Measurements from ENCODE around the gene IFI44.

IFI44 gene

DNA sequence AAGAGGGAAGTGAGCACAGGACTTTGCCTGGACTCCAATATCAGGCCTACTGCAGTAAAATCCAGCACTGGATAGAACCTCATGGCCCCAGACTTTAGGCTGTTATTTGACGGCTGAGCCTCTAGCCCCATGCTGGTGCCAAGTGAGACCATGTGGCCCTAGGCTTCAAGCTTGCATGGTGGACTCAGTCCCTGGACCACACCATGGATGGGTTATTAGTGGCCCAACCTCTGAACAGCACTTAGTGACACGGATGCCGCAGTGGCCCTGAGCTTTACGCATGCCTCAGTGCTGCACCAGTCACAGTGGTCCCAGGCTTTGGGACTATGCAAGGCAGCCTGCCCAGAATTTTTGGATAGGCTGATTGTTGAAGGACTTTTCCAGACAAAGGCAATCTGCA lies 16.4 kb upstream of the IFI44 start:
- no peak for ATAC-seq
- TF ChIP-seq BACH2 (CRISPR knock-in tag; IDR thresholded peaks at IDR 0.05; ENCODE audit: borderline replicate concordance) (no peak), OSR1 (CRISPR knock-in tag; IDR thresholded peaks at IDR 0.05) (no peak), ZNF8 (CRISPR knock-in tag; IDR thresholded peaks at IDR 0.05) (no peak), TCF4 (CRISPR knock-in tag; IDR thresholded peaks at IDR 0.05; ENCODE audit: borderline replicate concordance) (no peak), SNAI2 (CRISPR knock-in tag; IDR thresholded peaks at IDR 0.05) (no peak), ZC3H10 (CRISPR knock-in tag; IDR thresholded peaks at IDR 0.05) (no peak), CSDC2 (CRISPR knock-in tag; IDR thresholded peaks at IDR 0.05) (no peak), ZFP3 (CRISPR knock-in tag; IDR thresholded peaks at IDR 0.05) (no peak), ESRRG (CRISPR knock-in tag; IDR thresholded peaks at IDR 0.05) (no peak), TOX (CRISPR knock-in tag; IDR thresholded peaks at IDR 0.05; ENCODE audit: borderline replicate concordance) (no peak), GLIS3 (CRISPR knock-in tag; IDR thresholded peaks at IDR 0.05) (no peak)
- TF ChIP-seq, protein P1, sequence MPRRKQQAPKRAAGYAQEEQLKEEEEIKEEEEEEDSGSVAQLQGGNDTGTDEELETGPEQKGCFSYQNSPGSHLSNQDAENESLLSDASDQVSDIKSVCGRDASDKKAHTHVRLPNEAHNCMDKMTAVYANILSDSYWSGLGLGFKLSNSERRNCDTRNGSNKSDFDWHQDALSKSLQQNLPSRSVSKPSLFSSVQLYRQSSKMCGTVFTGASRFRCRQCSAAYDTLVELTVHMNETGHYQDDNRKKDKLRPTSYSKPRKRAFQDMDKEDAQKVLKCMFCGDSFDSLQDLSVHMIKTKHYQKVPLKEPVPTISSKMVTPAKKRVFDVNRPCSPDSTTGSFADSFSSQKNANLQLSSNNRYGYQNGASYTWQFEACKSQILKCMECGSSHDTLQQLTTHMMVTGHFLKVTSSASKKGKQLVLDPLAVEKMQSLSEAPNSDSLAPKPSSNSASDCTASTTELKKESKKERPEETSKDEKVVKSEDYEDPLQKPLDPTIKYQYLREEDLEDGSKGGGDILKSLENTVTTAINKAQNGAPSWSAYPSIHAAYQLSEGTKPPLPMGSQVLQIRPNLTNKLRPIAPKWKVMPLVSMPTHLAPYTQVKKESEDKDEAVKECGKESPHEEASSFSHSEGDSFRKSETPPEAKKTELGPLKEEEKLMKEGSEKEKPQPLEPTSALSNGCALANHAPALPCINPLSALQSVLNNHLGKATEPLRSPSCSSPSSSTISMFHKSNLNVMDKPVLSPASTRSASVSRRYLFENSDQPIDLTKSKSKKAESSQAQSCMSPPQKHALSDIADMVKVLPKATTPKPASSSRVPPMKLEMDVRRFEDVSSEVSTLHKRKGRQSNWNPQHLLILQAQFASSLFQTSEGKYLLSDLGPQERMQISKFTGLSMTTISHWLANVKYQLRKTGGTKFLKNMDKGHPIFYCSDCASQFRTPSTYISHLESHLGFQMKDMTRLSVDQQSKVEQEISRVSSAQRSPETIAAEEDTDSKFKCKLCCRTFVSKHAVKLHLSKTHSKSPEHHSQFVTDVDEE (CRISPR knock-in tag; IDR thresholded peaks at IDR 0.05), result no peak
- TF ChIP-seq, protein P2, sequence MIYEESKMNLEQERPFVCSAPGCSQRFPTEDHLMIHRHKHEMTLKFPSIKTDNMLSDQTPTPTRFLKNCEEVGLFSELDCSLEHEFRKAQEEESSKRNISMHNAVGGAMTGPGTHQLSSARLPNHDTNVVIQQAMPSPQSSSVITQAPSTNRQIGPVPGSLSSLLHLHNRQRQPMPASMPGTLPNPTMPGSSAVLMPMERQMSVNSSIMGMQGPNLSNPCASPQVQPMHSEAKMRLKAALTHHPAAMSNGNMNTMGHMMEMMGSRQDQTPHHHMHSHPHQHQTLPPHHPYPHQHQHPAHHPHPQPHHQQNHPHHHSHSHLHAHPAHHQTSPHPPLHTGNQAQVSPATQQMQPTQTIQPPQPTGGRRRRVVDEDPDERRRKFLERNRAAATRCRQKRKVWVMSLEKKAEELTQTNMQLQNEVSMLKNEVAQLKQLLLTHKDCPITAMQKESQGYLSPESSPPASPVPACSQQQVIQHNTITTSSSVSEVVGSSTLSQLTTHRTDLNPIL (CRISPR knock-in tag; IDR thresholded peaks at IDR 0.05; ENCODE audit: low read depth), result no peak
- TF ChIP-seq, protein P3, sequence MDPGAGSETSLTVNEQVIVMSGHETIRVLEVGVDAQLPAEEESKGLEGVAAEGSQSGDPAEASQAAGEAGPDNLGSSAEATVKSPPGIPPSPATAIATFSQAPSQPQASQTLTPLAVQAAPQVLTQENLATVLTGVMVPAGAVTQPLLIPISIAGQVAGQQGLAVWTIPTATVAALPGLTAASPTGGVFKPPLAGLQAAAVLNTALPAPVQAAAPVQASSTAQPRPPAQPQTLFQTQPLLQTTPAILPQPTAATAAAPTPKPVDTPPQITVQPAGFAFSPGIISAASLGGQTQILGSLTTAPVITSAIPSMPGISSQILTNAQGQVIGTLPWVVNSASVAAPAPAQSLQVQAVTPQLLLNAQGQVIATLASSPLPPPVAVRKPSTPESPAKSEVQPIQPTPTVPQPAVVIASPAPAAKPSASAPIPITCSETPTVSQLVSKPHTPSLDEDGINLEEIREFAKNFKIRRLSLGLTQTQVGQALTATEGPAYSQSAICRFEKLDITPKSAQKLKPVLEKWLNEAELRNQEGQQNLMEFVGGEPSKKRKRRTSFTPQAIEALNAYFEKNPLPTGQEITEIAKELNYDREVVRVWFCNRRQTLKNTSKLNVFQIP (CRISPR knock-in tag; IDR thresholded peaks at IDR 0.05; ENCODE audit: borderline replicate concordance, low read depth), result no peak
- TF ChIP-seq, protein P4, sequence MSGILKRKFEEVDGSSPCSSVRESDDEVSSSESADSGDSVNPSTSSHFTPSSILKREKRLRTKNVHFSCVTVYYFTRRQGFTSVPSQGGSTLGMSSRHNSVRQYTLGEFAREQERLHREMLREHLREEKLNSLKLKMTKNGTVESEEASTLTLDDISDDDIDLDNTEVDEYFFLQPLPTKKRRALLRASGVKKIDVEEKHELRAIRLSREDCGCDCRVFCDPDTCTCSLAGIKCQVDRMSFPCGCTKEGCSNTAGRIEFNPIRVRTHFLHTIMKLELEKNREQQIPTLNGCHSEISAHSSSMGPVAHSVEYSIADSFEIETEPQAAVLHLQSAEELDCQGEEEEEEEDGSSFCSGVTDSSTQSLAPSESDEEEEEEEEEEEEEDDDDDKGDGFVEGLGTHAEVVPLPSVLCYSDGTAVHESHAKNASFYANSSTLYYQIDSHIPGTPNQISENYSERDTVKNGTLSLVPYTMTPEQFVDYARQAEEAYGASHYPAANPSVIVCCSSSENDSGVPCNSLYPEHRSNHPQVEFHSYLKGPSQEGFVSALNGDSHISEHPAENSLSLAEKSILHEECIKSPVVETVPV (CRISPR knock-in tag; IDR thresholded peaks at IDR 0.05), result no peak

DNA sequence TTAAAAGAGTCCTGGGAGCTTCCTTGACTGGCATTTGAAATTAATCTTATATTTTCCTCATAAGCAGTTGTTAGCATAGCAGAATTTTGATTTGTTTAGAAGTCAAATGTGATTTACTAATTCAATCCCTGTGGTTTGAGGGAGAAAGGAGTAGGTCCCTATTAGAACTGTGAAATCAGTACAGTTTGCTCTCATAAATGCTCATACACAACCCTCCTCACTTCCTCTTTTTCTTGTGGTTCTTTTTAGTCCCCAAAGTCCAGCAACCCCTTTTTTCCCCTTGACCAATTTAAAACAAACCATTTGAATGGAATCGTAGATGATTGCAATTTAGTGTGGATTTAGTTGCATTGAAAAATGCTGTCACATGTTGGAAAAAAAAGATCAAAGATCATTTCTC lies 9.2 kb upstream of the IFI44 start:
- TF ChIP-seq, protein P2 (CRISPR knock-in tag; IDR thresholded peaks at IDR 0.05; ENCODE audit: low read depth), result no peak
- TF ChIP-seq, protein P4 (CRISPR knock-in tag; IDR thresholded peaks at IDR 0.05), result no peak
- TF ChIP-seq ARNTL (CRISPR knock-in tag; IDR thresholded peaks at IDR 0.05; ENCODE audit: borderline replicate concordance, low read depth), result no peak
- TF ChIP-seq TCF4 (CRISPR knock-in tag; IDR thresholded peaks at IDR 0.05; ENCODE audit: borderline replicate concordance), result no peak
- TF ChIP-seq ESRRG (CRISPR knock-in tag; IDR thresholded peaks at IDR 0.05), result no peak
- no peak for TF ChIP-seq ZNF70 (CRISPR knock-in tag; IDR thresholded peaks at IDR 0.05)
- TF ChIP-seq PPARA (CRISPR knock-in tag; IDR thresholded peaks at IDR 0.05; ENCODE audit: borderline replicate concordance), result no peak
- TF ChIP-seq, protein P5, sequence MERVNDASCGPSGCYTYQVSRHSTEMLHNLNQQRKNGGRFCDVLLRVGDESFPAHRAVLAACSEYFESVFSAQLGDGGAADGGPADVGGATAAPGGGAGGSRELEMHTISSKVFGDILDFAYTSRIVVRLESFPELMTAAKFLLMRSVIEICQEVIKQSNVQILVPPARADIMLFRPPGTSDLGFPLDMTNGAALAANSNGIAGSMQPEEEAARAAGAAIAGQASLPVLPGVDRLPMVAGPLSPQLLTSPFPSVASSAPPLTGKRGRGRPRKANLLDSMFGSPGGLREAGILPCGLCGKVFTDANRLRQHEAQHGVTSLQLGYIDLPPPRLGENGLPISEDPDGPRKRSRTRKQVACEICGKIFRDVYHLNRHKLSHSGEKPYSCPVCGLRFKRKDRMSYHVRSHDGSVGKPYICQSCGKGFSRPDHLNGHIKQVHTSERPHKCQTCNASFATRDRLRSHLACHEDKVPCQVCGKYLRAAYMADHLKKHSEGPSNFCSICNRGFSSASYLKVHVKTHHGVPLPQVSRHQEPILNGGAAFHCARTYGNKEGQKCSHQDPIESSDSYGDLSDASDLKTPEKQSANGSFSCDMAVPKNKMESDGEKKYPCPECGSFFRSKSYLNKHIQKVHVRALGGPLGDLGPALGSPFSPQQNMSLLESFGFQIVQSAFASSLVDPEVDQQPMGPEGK (CRISPR knock-in tag; IDR thresholded peaks at IDR 0.05; ENCODE audit: borderline replicate concordance), result no peak
- TF ChIP-seq OSR1 (CRISPR knock-in tag; IDR thresholded peaks at IDR 0.05), result no peak
- TF ChIP-seq TOX (CRISPR knock-in tag; IDR thresholded peaks at IDR 0.05; ENCODE audit: borderline replicate concordance), result no peak
- TF ChIP-seq, protein P1 (CRISPR knock-in tag; IDR thresholded peaks at IDR 0.05), result no peak
- no peak for TF ChIP-seq SNAI2 (CRISPR knock-in tag; IDR thresholded peaks at IDR 0.05)
- TF ChIP-seq ZFP3 (CRISPR knock-in tag; IDR thresholded peaks at IDR 0.05), result no peak
- no peak for TF ChIP-seq GLIS3 (CRISPR knock-in tag; IDR thresholded peaks at IDR 0.05)
- no peak for TF ChIP-seq CSDC2 (CRISPR knock-in tag; IDR thresholded peaks at IDR 0.05)
- ATAC-seq, result no peak

Data from SK-N-SH treated with all-trans-retinoic acid at 6 μM for 48 hours (cell line).